OCI-LY1 (cell line): ENCODE measurements around the gene TRPV4.

Experiments used
- H2AFZ ChIP-seq: fragments of 200-600 bp; sonication (generic), shearing (Covaris generic); 2 replicates; pipeline ENCODE4 v1.6.0; 2014; ENCODE audit warnings: antibody characterized with exemption, mild to moderate bottlenecking, low read length
- H3F3A ChIP-seq: fragments of 200-600 bp; sonication (generic), shearing (Covaris generic); 2 replicates; pipeline ENCODE4 v1.6.0; 2014; ENCODE audit warnings: mild to moderate bottlenecking, antibody characterized with exemption, low read length, moderate library complexity; ENCODE audit not compliant: insufficient read depth
- H3K27ac ChIP-seq: fragments of 200-600 bp; sonication (generic); 2 replicates; pipeline ENCODE4 v1.5.1; 2014; ENCODE audit warnings: low read length, mixed run types, mild to moderate bottlenecking, low read depth; ENCODE audit not compliant: poor library complexity, severe bottlenecking
- H3K27me3 ChIP-seq: fragments of 200-600 bp; sonication (generic); 2 replicates; pipeline ENCODE4 v1.6.0; 2014; ENCODE audit warnings: antibody characterized with exemption, mild to moderate bottlenecking, low read length, moderate library complexity; ENCODE audit not compliant: insufficient read depth
- H3K36me3 ChIP-seq: fragments of 200-600 bp; sonication (generic); 2 replicates; pipeline ENCODE4 v1.6.1; 2014; ENCODE audit warnings: mild to moderate bottlenecking, antibody characterized with exemption, low read length, moderate library complexity, mixed read lengths; ENCODE audit not compliant: insufficient read depth
- H3K4me1 ChIP-seq: fragments of 200-600 bp; sonication (generic); 2 replicates; pipeline ENCODE4 v1.5.1; 2014; ENCODE audit warnings: mild to moderate bottlenecking, low read length, moderate library complexity; ENCODE audit not compliant: insufficient read depth, severe bottlenecking
- H3K4me2 ChIP-seq: fragments of 200-600 bp; sonication (generic), shearing (Covaris generic); 2 replicates; pipeline ENCODE4 v1.6.1; 2014; ENCODE audit warnings: low read length
- H3K4me3 ChIP-seq: fragments of 200-600 bp; sonication (generic); 2 replicates; pipeline ENCODE4 v1.5.1; 2014; ENCODE audit warnings: low read length, low read depth, mild to moderate bottlenecking, mixed read lengths; ENCODE audit not compliant: poor library complexity, severe bottlenecking
- H3K79me2 ChIP-seq: fragments of 200-600 bp; shearing (Covaris generic); 2 replicates; pipeline ENCODE4 v1.6.1; 2016; ENCODE audit warnings: mixed run types, low read length, mixed read lengths; ENCODE audit not compliant: insufficient read depth
- H3K9ac ChIP-seq: fragments of 200-600 bp; sonication (generic), shearing (Covaris generic); 2 replicates; pipeline ENCODE4 v1.6.1; 2014; ENCODE audit warnings: mild to moderate bottlenecking, low read length, mixed read lengths
- H3K9me2 ChIP-seq: fragments of 200-600 bp; sonication (generic), shearing (Covaris generic); 2 replicates; pipeline ENCODE4 v1.6.1; 2014; ENCODE audit warnings: low read depth, mild to moderate bottlenecking, low read length, mixed read lengths
- H3K9me3 ChIP-seq: fragments of 200-600 bp; shearing (Covaris generic); 2 replicates; pipeline ENCODE4 v1.6.1; 2014; ENCODE audit warnings: low read length, mixed read lengths
- H4K20me1 ChIP-seq: fragments of 200-600 bp; sonication (generic), shearing (Covaris generic); 2 replicates; pipeline ENCODE4 v1.6.0; 2016; ENCODE audit warnings: mild to moderate bottlenecking, low read length; ENCODE audit not compliant: insufficient read depth
- CTCF ChIP-seq: fragments of 200-600 bp; sonication (generic), shearing (Covaris generic); IDR thresholded peaks from 2 replicates; pipeline ENCODE4 v1.5.1; 2017; ENCODE audit warnings: mild to moderate bottlenecking, antibody characterized with exemption, low read length, moderate library complexity, mixed read lengths
- EZH2 ChIP-seq: fragments of 200-600 bp; sonication (generic), shearing (Covaris generic); IDR thresholded peaks from 2 replicates; pipeline ENCODE4 v1.8.0; 2017; ENCODE audit warnings: borderline replicate concordance, mixed run types, mild to moderate bottlenecking, antibody characterized with exemption, low read length, moderate library complexity, mixed read lengths

TRPV4 gene

GRCh38 chr12:109741286-109741969, 91.8 kb downstream of the TRPV4 start:
- Histone ChIP-seq H2AFZ (no peak overlapping the region), H3K4me1 (no peaks in the 10 kb centered on the region), H4K20me1 (no peaks in the 10 kb centered on the region), H3K27ac (no peak overlapping the region), H3F3A (no peaks in the 10 kb centered on the region), H3K79me2 (no peaks in the 10 kb centered on the region), H3K9ac (no peak overlapping the region), H3K9me3 (no peaks in the 10 kb centered on the region), H3K4me2 (no peak overlapping the region), H3K36me3 (no peaks in the 10 kb centered on the region), H3K27me3 (no peaks in the 10 kb centered on the region), H3K4me3 (no peak overlapping the region), H3K9me2 (no peaks in the 10 kb centered on the region)
- no peak for TF ChIP-seq EZH2
- TF ChIP-seq CTCF, result no peak

- TF ChIP-seq EZH2 (no peak), CTCF (no peak)
- no peaks in the 10 kb centered on the region for H3K4me1 ChIP-seq
- H4K20me1 ChIP-seq, result no peaks in the 10 kb centered on the region
- H3K9ac ChIP-seq, result no peak overlapping the region
- no peaks in the 10 kb centered on the region for H3K27me3 ChIP-seq
- no peak overlapping the region for H3K4me3 ChIP-seq
- H3K9me2 ChIP-seq, result no peaks in the 10 kb centered on the region
- H3K27ac ChIP-seq, result no peak overlapping the region
- no peaks in the 10 kb centered on the region for H3K36me3 ChIP-seq
- H3K9me3 ChIP-seq, result no peaks in the 10 kb centered on the region
- no peak overlapping the region for H2AFZ ChIP-seq
- H3F3A ChIP-seq, result no peaks in the 10 kb centered on the region
- H3K79me2 ChIP-seq, result no peaks in the 10 kb centered on the region
- H3K4me2 ChIP-seq, result no peak overlapping the region
Observed at GRCh38 chr12:109740694-109741245, 92.4 kb downstream of the TRPV4 start.

GRCh38 chr12:109739747-109740693, 93.2 kb downstream of the TRPV4 start:
- Histone ChIP-seq H3K4me2 (no peak overlapping the region), H3K79me2 (no peaks in the 10 kb centered on the region), H3F3A (no peaks in the 10 kb centered on the region), H2AFZ (no peak overlapping the region), H3K4me1 (no peaks in the 10 kb centered on the region), H3K27ac (no peak overlapping the region), H3K36me3 (no peaks in the 10 kb centered on the region), H3K4me3 (no peak overlapping the region), H3K9ac (no peak overlapping the region), H4K20me1 (no peaks in the 10 kb centered on the region), H3K9me2 (no peaks in the 10 kb centered on the region), H3K9me3 (no peaks in the 10 kb centered on the region), H3K27me3 (no peaks in the 10 kb centered on the region)
- no peak for TF ChIP-seq EZH2
- TF ChIP-seq CTCF, result peak; percentile 37
